H1 (cell line): ENCODE results near the gene ALK.

ENCODE experiments used
- ASH2L ChIP-seq: fragments of 200-600, 300-600 bp; sonication (generic); IDR thresholded peaks from one replicate; pipeline ENCODE4 v1.7.1; 2017; ENCODE audit warnings: low read length
- FOSL1 ChIP-seq: IDR thresholded peaks from 2 replicates; pipeline ENCODE4 v1.6.1; 2011; ENCODE audit warnings: mild to moderate bottlenecking, low read depth, low read length, moderate library complexity; ENCODE audit not compliant: insufficient read depth
- ZNF274 ChIP-seq: IDR thresholded peaks from 2 replicates; pipeline ENCODE4 v1.7.0; 2012; ENCODE audit warnings: low read length, borderline replicate concordance; ENCODE audit errors: extremely low read depth
- TF ChIP-seq, protein P1 (sequence below), 3 experiments: IDR thresholded peaks; 1 replicate in 2 of 3; 2 replicates in 1 of 3; pipeline versions ENCODE4 v1.5.1 to v1.6.1; 2011; ENCODE audit warnings: low read length in 3 of 3, mild to moderate bottlenecking in 3 of 3, inconsistent platforms in 2 of 3, low read depth in 1 of 3, moderate library complexity in 1 of 3; ENCODE audit not compliant: insufficient read depth in 1 of 3; ENCODE audit errors: control extremely low read depth in 1 of 3

GRCh38 chr2:29767606-29768335 is 153.6 kb downstream of the ALK start:
- no peak for TF ChIP-seq ZNF274
- TF ChIP-seq FOSL1, result no peak
- no peak for TF ChIP-seq ASH2L
- TF ChIP-seq, protein P1, sequence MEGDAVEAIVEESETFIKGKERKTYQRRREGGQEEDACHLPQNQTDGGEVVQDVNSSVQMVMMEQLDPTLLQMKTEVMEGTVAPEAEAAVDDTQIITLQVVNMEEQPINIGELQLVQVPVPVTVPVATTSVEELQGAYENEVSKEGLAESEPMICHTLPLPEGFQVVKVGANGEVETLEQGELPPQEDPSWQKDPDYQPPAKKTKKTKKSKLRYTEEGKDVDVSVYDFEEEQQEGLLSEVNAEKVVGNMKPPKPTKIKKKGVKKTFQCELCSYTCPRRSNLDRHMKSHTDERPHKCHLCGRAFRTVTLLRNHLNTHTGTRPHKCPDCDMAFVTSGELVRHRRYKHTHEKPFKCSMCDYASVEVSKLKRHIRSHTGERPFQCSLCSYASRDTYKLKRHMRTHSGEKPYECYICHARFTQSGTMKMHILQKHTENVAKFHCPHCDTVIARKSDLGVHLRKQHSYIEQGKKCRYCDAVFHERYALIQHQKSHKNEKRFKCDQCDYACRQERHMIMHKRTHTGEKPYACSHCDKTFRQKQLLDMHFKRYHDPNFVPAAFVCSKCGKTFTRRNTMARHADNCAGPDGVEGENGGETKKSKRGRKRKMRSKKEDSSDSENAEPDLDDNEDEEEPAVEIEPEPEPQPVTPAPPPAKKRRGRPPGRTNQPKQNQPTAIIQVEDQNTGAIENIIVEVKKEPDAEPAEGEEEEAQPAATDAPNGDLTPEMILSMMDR (IDR thresholded peaks at IDR 0.05; ENCODE audit: control extremely low read depth in 1 of 3, insufficient read depth in 1 of 3, low read depth in 1 of 3, low read length in 3 of 3), result no peak
